Skeletal muscle satellite cell (primary cell): ENCODE measurements around the gene ODAD3.
"Not testable (repeated sequence)": the region's sequence is repeated elsewhere in the genome, so short reads cannot be mapped to it uniquely, and the experiment has no call there.

Source experiments
- H3K27me3 ChIP-seq: 2 replicates; pipeline ENCODE4 v1.7.0; 2013; ENCODE audit warnings: low read length; ENCODE audit not compliant: control insufficient read depth, insufficient read depth
- H3K36me3 ChIP-seq: 2 replicates; pipeline ENCODE4 v1.7.0; 2013; ENCODE audit warnings: mild to moderate bottlenecking, control low read depth, low read length; ENCODE audit not compliant: insufficient read depth
- H3K4me1 ChIP-seq: 2 replicates; pipeline ENCODE4 v1.7.0; 2013; ENCODE audit warnings: low read length; ENCODE audit not compliant: control insufficient read depth, insufficient read depth
- H3K4me2 ChIP-seq: 2 replicates; pipeline ENCODE4 v1.7.0; 2013; ENCODE audit warnings: mild to moderate bottlenecking, low read length
- H3K4me3 ChIP-seq: 2 replicates; pipeline ENCODE4 v1.7.0; 2013; ENCODE audit warnings: low read length
- H3K9ac ChIP-seq: 2 replicates; pipeline ENCODE4 v1.7.0; 2013; ENCODE audit warnings: mild to moderate bottlenecking, low read depth, low read length, moderate library complexity
- H3K9me3 ChIP-seq: replicated peaks from 2 replicates; pipeline ENCODE4 v1.7.0; 2013; ENCODE audit warnings: mild to moderate bottlenecking, control low read depth, low read length

The ODAD3 gene

DNA sequence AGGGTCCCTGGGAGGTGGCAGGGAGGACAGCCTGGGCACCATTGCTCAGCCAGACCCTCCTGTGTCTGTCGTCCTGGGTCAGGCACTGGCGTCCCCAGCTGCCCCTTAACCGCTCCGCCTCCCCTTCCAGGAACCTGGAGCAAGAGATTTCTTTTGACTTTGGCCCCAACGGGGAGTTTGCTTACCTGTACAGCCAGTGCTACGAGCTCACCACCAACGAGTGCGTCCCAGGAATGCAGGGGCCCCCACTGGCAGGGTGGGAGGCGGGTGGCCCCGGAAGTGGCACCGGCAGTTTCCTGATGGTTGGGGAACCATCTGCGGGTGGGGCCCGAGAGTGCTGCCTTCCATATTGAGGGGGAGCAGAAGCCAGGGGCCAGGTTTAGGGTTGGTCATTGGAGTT, 13.5 kb upstream of the ODAD3 start:
- Histone ChIP-seq H3K36me3 (peaks cover 32% of the 10 kb centered on the region), H3K9ac (no peak overlapping the region), H3K9me3 (no peaks in the 10 kb centered on the region), H3K4me1 (no peaks in the 10 kb centered on the region), H3K4me3 (no peak overlapping the region), H3K27me3 (no peaks in the 10 kb centered on the region), H3K4me2 (no peak overlapping the region)

DNA sequence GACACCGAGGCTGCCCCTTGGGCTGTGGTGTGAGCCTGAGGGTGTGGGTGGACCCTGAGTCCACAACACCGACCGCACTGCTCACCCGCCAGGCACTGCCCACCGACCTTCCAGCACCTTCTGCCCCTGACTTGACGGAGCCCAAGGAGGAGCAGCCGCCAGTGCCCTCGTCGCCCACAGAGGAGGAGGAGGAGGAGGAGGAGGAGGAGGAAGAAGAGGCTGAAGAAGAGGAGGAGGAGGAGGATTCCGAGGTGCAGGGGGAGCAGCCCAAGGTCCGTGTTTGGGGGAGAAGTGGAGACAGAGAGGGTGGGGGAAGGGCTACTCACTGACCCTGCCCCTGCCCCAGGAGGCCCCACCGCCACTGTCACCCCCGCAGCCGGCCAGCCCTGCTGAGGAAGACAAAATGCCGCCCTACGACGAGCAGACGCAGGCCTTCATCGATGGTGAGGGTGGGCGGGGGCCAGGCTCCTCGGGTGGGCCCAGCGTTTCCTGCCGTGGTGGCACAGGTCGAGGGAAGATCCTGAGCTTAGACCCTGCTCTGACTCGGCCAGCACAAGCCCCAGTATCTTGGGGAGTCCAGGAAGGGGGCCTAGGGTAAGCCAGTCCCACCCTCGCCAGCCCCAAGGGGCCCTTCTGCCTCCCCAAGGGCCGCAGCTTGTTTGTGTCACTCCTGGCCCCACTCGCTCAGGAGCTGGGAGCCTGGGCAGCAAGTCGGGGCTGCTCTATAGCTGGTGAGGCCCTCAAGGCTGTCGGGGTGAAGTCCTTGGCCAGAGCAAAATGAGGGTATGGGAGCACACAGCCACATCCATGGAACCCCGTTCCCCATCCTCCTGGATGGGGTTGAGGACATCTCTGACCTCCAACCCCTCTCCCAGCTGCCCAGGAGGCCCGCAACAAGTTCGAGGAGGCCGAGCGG, 12.7 kb upstream of the ODAD3 start:
- peaks cover 32% of the 10 kb centered on the region for H3K36me3 ChIP-seq
- no peak overlapping the region for H3K4me2 ChIP-seq
- H3K9ac ChIP-seq, result no peak overlapping the region
- H3K4me3 ChIP-seq, result no peak overlapping the region
- H3K9me3 ChIP-seq, result no peaks in the 10 kb centered on the region
- no peaks in the 10 kb centered on the region for H3K4me1 ChIP-seq
- no peaks in the 10 kb centered on the region for H3K27me3 ChIP-seq

DNA sequence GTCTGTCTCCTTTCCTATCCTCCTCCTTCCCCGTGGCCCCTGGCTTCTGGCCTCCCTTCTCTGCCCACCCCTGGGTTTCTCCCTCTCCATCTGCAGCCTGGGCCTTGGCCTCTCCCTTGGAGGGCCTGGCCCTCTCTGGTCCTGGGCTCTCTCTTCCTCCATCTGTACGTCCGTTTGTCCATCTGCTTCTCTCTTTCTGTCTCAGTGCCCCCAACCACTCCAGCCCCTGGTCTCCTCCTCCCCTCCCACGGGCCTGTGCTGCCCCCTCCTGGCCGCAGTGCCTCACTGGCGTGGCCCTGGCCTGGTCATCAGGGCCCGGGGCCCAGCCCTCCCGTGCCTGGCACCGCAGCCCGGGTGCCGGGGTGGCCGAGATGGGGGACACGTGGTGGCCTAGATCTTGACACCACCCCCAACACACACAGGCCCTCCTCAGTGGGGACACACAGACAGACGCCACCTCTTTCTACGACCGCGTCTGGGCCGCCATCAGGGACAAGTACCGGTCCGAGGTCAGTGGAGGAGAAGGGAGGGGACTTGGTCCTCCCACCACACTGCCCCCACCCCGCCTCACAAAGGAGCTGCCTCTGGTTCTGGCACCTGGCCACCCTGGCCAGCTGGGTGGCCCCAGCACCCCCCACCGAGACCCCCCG, 11.9 kb upstream of the ODAD3 start:
- Histone ChIP-seq H3K9me3 (no peaks in the 10 kb centered on the region), H3K36me3 (peaks cover 39% of the 10 kb centered on the region), H3K4me2 (no peak overlapping the region), H3K9ac (no peak overlapping the region), H3K4me1 (no peaks in the 10 kb centered on the region), H3K4me3 (no peak overlapping the region), H3K27me3 (no peaks in the 10 kb centered on the region)

DNA sequence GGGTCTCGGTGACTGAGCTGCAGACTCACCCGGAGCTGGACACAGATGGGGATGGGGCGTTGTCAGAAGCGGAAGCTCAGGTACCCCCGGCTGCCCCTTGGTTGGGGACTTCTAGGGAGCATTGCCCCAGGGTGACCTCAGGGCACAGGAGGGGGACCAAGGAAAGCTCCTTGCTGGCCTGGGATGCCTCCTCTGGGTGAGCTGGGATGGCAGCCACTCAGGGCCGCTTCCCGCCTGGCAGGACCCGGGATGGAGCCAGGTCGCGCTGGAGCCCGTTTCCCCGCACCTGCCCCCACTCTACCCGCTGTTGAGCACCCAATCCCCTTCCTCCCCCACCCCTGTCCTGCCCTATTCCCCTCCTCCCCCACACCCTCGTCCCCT, 11.3 kb upstream of the ODAD3 start:
- Histone ChIP-seq H3K36me3 (peaks cover 43% of the 10 kb centered on the region), H3K9me3 (no peaks in the 10 kb centered on the region), H3K9ac (no peak overlapping the region), H3K4me1 (no peaks in the 10 kb centered on the region), H3K4me2 (no peak overlapping the region), H3K27me3 (no peaks in the 10 kb centered on the region), H3K4me3 (no peak overlapping the region)

DNA sequence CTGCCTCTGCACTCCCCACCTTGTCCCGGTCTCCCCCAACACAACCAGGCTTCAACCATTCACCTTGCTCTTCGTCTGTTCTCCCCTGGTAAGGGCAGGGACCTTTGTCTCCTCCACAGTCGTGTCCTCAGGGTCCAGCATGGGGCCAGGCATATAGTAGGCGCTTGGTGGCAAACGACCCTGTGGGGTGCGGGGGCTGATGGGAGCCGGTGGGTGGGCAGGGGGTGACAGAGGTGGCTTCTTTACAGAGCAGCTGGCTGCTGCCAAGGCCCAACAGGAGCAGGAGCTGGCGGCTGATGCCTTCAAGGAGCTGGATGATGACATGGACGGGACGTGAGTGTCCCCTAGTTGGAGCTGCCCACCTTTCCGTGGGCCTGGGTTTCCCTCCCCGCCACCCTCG, 10.2 kb upstream of the ODAD3 start:
- no peaks in the 10 kb centered on the region for H3K4me1 ChIP-seq
- no peak overlapping the region for H3K9ac ChIP-seq
- H3K27me3 ChIP-seq, result no peaks in the 10 kb centered on the region
- H3K4me3 ChIP-seq, result no peak overlapping the region
- H3K36me3 ChIP-seq, result peaks cover 45% of the 10 kb centered on the region
- H3K4me2 ChIP-seq, result no peak overlapping the region
- H3K9me3 ChIP-seq, result no peaks in the 10 kb centered on the region

DNA sequence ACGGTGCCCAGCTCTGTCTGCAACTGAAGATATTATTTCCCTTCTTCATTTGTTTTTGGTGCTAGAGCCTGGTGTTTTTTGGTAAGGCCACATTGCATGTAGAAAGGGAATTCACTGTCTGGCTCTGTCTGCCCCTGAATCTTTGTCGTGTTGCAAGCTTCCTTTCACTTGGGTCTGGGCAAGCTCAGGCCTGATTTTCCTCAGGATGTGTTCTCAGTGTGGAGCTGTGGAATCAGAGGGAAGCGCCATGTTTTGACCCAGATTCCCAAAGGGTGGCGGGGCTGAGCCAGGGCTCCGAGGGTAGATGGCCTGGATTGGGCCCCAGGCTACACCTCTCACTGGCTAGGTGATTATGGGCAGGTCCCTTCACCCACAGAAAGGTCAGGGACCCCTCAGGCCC, 9.1 kb upstream of the ODAD3 start:
- H3K4me1 ChIP-seq, result no peaks in the 10 kb centered on the region
- H3K4me2 ChIP-seq, result no peak overlapping the region
- no peak overlapping the region for H3K4me3 ChIP-seq
- H3K9me3 ChIP-seq, result no peaks in the 10 kb centered on the region
- no peaks in the 10 kb centered on the region for H3K27me3 ChIP-seq
- no peak overlapping the region for H3K9ac ChIP-seq
- peaks cover 40% of the 10 kb centered on the region for H3K36me3 ChIP-seq

DNA sequence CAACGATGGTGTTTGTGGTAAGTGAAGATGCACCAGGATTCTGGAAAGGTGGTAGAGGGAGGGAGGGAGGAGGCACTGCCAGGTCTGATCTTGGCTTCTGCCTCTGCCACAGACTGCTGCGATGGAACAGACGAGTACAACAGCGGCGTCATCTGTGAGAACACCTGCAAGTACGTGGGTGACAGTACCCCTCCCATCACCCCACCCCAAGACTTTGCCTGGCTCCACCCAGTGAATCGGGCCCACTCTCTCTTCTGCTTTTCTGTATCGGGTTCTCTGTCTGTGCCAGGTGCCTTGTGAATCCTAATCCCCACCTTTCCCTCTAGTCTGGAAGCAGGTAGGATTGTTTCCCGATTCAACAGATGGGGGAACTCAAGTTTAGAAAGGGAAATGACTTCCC, 3.0 kb upstream of the ODAD3 start:
- H3K4me1 ChIP-seq, result peaks cover 12% of the 10 kb centered on the region
- no peaks in the 10 kb centered on the region for H3K27me3 ChIP-seq
- H3K4me3 ChIP-seq, result no peak overlapping the region
- no peak overlapping the region for H3K9ac ChIP-seq
- peaks cover 34% of the 10 kb centered on the region for H3K36me3 ChIP-seq
- no peaks in the 10 kb centered on the region for H3K9me3 ChIP-seq
- H3K4me2 ChIP-seq, result no peak overlapping the region

DNA sequence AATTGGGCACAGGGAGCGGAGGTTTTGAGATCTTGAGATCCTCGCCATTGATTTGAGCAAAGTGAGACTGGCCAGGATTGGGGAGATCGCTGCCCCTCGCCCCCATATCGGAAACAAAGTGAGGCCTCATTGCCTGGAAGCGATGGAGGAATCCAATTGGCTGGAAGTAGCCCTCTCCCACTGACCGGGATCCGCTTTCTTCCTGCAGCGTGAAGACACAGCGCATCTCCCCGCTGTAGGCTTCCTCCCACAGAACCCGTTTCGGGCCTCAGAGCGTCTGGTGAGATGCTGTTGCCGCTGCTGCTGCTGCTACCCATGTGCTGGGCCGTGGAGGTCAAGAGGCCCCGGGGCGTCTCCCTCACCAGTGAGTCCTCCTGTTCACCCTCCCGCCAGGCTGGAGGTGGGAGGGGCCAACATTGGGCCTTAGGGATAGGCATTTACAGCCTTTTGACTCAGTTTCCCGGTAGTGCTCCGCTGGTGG, 952 bp upstream of the ODAD3 start:
- H3K9me3 ChIP-seq, result no peaks in the 10 kb centered on the region
- peaks cover 18% of the 10 kb centered on the region for H3K36me3 ChIP-seq
- H3K4me1 ChIP-seq, result peaks cover 12% of the 10 kb centered on the region

DNA sequence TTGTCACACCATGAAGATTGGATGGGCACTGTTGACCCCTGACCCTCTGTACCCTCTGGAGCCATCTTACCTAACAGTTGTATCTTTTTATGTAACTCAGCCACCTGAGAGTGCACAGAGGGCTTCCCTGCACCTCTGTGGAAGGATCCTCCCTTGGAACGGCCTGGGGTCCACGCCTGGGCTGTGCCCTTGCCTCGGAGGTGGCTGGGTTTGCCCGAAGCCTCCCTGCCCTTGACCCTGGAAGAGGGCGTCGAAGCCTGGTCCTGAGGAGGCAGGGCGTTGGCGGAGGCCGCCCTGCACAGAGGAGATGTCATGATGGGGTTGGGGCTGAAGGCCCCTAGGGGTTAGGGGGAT, 241 bp downstream of the ODAD3 start:
- Histone ChIP-seq H3K4me2 (peak overlapping the region; percentile 94), H3K9ac (peak overlapping the region; percentile 72), H3K4me3 (peak overlapping the region; percentile 71), H3K4me1 (peaks cover 12% of the 10 kb centered on the region), H3K27me3 (no peaks in the 10 kb centered on the region), H3K36me3 (peaks cover 16% of the 10 kb centered on the region), H3K9me3 (no peaks in the 10 kb centered on the region)

More for the DNA sequence above, 952 bp upstream of the ODAD3 start:
- H3K9ac ChIP-seq, result peak overlapping the region; percentile 83
- H3K4me2 ChIP-seq, result peak overlapping the region; percentile 92
- H3K27me3 ChIP-seq, result no peaks in the 10 kb centered on the region
- peak overlapping the region; percentile 90 for H3K4me3 ChIP-seq

DNA sequence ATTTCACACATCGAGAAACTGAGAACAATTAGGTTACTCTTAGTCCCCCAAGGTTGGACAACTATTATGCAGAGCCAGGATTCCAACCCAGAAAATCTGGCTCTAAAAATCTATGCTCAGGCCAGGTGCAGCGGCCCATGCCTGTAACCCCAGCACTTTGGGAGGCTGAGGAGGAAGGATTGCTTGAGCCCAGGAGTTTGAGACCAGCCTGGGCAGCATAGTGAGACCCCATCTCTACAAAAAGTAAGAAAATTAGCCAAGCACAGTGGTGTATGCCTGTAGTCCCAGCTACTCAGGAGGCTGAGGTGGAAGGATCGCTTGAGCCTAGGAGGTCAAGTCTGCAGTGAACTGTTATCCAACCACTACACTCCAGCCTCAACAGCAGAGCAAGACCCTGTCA, 1.4 kb downstream of the ODAD3 start:
- not testable (repeated sequence) for H3K9me3 ChIP-seq, H3K9ac ChIP-seq, H3K27me3 ChIP-seq, H3K4me3 ChIP-seq, H3K4me2 ChIP-seq
- peaks cover 12% of the 10 kb centered on the region for H3K4me1 ChIP-seq
- H3K36me3 ChIP-seq, result peaks cover 16% of the 10 kb centered on the region

DNA sequence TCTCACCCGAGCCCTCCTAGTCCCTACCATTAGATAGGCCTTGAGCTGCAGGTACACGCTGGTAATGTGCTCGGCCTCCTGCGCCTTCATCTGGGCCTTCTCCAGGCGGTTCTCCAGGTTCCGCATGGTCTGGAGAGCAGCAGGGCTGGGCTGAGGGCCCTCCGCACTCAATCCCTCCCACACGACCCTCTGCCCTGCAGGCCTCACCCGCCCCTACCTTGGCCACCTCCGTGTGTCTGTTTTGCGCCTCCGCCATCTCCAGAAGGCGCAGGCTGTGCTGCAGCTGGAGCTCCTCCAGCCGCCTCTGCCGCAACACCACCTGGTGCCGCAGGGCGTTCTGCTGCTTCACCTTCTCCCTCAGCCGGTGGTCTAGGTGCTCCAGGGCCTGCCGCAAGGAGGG, 8.3 kb downstream of the ODAD3 start:
- Histone ChIP-seq H3K27me3 (peaks cover 21% of the 10 kb centered on the region), H3K9ac (no peak overlapping the region)

More for the DNA sequence above, 8.3 kb downstream of the ODAD3 start:
- H3K36me3 ChIP-seq, result no peaks in the 10 kb centered on the region
- no peak overlapping the region for H3K4me2 ChIP-seq
- H3K4me1 ChIP-seq, result no peaks in the 10 kb centered on the region
- no peak overlapping the region for H3K4me3 ChIP-seq
- H3K9me3 ChIP-seq, result no peaks in the 10 kb centered on the region
